ENCODE results near the gene KAZN. TPM values are rescaled to one million over a fixed set of nuclear protein-coding genes. Genes with fewer than 3 reads are reported as not detected.

KAZN gene
- polyA plus RNA-seq, 2 of the 4 experiments (the other 2 are of a cell fraction), result 1.3 to 1.9 TPM

DNA sequence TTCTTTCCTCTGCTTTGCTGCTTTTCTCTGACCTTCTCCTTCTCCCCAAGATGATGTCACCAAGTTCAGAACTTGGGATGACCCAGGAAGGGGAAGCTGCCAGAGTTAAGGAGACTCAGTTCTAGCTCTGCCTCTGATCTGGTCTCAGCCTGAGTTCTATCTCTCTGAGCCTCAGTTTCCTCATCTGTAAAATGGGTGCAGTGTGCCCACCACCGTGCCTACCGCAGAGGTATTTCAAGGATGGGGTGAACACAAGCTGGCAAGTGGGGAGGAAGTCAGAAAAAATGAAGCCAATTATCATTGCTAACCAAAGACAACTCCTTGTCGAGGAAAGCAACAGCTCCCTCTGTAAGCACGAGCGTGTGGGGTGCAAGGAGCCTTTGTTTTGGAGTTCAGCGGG, 249.7 kb downstream of the KAZN start (continued):
- TF ChIP-seq HMGXB4 (CRISPR knock-in tag; IDR thresholded peaks at IDR 0.05; ENCODE audit: borderline replicate concordance) (no peak), KDM5A (IDR thresholded peaks at IDR 0.05) (no peak), NPAS2 (CRISPR knock-in tag; IDR thresholded peaks at IDR 0.05; ENCODE audit: borderline replicate concordance) (no peak)

DNA sequence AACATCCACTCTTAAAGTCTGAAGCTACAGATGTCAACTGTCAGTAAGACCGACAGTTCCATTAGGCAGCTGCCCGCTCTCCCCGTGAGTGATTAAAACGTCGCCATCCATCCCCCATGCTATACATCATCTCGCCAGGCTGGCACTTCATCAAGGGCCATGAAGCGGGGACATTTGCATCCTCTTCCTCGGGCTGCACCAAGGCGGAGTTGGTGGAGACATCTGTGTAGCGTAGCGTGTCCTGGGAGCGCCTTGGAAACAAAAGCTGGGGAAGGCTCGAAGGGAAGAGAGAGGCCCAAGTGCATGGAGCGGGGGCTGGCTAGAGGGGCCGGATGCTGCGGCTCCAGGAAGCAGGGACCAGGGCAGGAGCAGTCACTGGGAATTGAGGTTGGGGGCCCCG, 250.1 kb downstream of the KAZN start:
- H3K4me3 ChIP-seq, result no peak overlapping the region
- no peak for DNase-seq (ENCODE audit: low read depth in 1 of 2, low spot score in 1 of 2)
- WGBS (ENCODE audit: missing lambda C conversion rate), result 58% methylated on average over 10 of the region's 17 CpGs
- no peak for TF ChIP-seq JUN (IDR thresholded peaks at IDR 0.05)
- TF ChIP-seq FOSB (CRISPR knock-in tag; IDR thresholded peaks at IDR 0.05), result no peak
- no peak for TF ChIP-seq RNF2 (IDR thresholded peaks at IDR 0.05; ENCODE audit: borderline replicate concordance, low read depth)
- TF ChIP-seq POLR2AphosphoS2 (conservative IDR thresholded peaks at IDR 0.05; ENCODE audit: low read length), result no peak
- TF ChIP-seq ZSCAN20 (CRISPR knock-in tag; IDR thresholded peaks at IDR 0.05), result no peak
- no peak for TF ChIP-seq MAX (IDR thresholded peaks at IDR 0.05)
- TF ChIP-seq, protein P1, sequence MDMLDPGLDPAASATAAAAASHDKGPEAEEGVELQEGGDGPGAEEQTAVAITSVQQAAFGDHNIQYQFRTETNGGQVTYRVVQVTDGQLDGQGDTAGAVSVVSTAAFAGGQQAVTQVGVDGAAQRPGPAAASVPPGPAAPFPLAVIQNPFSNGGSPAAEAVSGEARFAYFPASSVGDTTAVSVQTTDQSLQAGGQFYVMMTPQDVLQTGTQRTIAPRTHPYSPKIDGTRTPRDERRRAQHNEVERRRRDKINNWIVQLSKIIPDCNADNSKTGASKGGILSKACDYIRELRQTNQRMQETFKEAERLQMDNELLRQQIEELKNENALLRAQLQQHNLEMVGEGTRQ (IDR thresholded peaks at IDR 0.05), result no peak
- TF ChIP-seq EHMT2 (IDR thresholded peaks at IDR 0.05; ENCODE audit: low read depth), result no peak
- TF ChIP-seq ESRRA (IDR thresholded peaks at IDR 0.05; ENCODE audit: borderline replicate concordance, low read length), result no peak
- TF ChIP-seq FOXS1 (CRISPR knock-in tag; IDR thresholded peaks at IDR 0.05), result no peak
- no peak for TF ChIP-seq JUNB (IDR thresholded peaks at IDR 0.05)
- H3K9me3 ChIP-seq, result no peaks in the 10 kb centered on the region
- no peaks in the 10 kb centered on the region for H3K4me1 ChIP-seq
- H3K4me2 ChIP-seq, result no peak overlapping the region
- ATAC-seq, result no peak
- CTCF ChIA-PET, result interaction anchor here (0.6 kb wide), 1 partner anchor 241 kb away, joined by 3 read pairs; no protein-coding TSS in a partner anchor
- no peak overlapping the region for H3K27ac ChIP-seq
- FAIRE-seq, result no peak
- POLR2A ChIA-PET, result no interaction called here

GRCh38 chr1:14849038-14849437, 250.6 kb downstream of the KAZN start:
- H3K4me1 ChIP-seq, result no peaks in the 10 kb centered on the region
- TF ChIP-seq ESRRA (IDR thresholded peaks at IDR 0.05; ENCODE audit: borderline replicate concordance, low read length) (no peak), MAFK (IDR thresholded peaks at IDR 0.05; ENCODE audit: partially characterized antibody) (no peak), KDM1A (IDR thresholded peaks at IDR 0.05; ENCODE audit: low read depth) (no peak), FOSL2 (IDR thresholded peaks at IDR 0.05) (no peak), FOSL2 (CRISPR knock-in tag; IDR thresholded peaks at IDR 0.05) (no peak), CBX2 (IDR thresholded peaks at IDR 0.05; ENCODE audit: borderline replicate concordance, low read depth) (no peak), POLR2AphosphoS2 (conservative IDR thresholded peaks at IDR 0.05; ENCODE audit: low read length) (no peak), RCOR1 (IDR thresholded peaks at IDR 0.05; ENCODE audit: low read depth, low read length) (no peak), E2F6 (IDR thresholded peaks at IDR 0.05; ENCODE audit: borderline replicate concordance, low read depth) (no peak), CEBPB (IDR thresholded peaks at IDR 0.05) (no peak), MAZ (IDR thresholded peaks at IDR 0.05; ENCODE audit: borderline replicate concordance, low read depth, low read length) (no peak), PBX3 (IDR thresholded peaks at IDR 0.05) (no peak), NPAS2 (CRISPR knock-in tag; IDR thresholded peaks at IDR 0.05; ENCODE audit: borderline replicate concordance) (no peak), NFE2L2 (conservative IDR thresholded peaks at IDR 0.05; ENCODE audit: low read length) (no peak), SREBF2 (IDR thresholded peaks at IDR 0.05) (no peak), POLR2A (IDR thresholded peaks at IDR 0.05; ENCODE audit: low read length) (no peak)
- TF ChIP-seq, protein P2, sequence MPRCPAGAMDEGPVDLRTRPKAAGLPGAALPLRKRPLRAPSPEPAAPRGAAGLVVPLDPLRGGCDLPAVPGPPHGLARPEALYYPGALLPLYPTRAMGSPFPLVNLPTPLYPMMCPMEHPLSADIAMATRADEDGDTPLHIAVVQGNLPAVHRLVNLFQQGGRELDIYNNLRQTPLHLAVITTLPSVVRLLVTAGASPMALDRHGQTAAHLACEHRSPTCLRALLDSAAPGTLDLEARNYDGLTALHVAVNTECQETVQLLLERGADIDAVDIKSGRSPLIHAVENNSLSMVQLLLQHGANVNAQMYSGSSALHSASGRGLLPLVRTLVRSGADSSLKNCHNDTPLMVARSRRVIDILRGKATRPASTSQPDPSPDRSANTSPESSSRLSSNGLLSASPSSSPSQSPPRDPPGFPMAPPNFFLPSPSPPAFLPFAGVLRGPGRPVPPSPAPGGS (IDR thresholded peaks at IDR 0.05), result no peak
- TF ChIP-seq, protein P3, sequence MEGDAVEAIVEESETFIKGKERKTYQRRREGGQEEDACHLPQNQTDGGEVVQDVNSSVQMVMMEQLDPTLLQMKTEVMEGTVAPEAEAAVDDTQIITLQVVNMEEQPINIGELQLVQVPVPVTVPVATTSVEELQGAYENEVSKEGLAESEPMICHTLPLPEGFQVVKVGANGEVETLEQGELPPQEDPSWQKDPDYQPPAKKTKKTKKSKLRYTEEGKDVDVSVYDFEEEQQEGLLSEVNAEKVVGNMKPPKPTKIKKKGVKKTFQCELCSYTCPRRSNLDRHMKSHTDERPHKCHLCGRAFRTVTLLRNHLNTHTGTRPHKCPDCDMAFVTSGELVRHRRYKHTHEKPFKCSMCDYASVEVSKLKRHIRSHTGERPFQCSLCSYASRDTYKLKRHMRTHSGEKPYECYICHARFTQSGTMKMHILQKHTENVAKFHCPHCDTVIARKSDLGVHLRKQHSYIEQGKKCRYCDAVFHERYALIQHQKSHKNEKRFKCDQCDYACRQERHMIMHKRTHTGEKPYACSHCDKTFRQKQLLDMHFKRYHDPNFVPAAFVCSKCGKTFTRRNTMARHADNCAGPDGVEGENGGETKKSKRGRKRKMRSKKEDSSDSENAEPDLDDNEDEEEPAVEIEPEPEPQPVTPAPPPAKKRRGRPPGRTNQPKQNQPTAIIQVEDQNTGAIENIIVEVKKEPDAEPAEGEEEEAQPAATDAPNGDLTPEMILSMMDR (IDR thresholded peaks at IDR 0.05), result no peak

More at GRCh38 chr1:14849038-14849437, 250.6 kb downstream of the KAZN start:
- no peaks in the 10 kb centered on the region for H3K9me3 ChIP-seq
- WGBS (ENCODE audit: missing lambda C conversion rate), result 50% methylated on average over 8 of the region's 8 CpGs
- POLR2A ChIA-PET, result no interaction called here
- FAIRE-seq, result no peak
- CTCF ChIA-PET, result interaction anchor here (0.6 kb wide), 3 partner anchors 17 to 370 kb away, joined by 3 to 4 read pairs (median 4); no protein-coding TSS in a partner anchor
- ATAC-seq, result no peak
- H3K4me3 ChIP-seq, result no peak overlapping the region
- H3K27ac ChIP-seq, result no peak overlapping the region
- H3K4me2 ChIP-seq, result no peak overlapping the region
- no peak for DNase-seq (ENCODE audit: low read depth in 1 of 2, low spot score in 1 of 2)

Measured in A549 (cell line).